ENCODE results near the gene NUDT8. TPM values are rescaled to one million over a fixed set of nuclear protein-coding genes. Genes with fewer than 3 reads are reported as not detected.

The NUDT8 gene
- total RNA-seq (ENCODE audit: unreplicated experiment), result 6.8 TPM
- long read RNA-seq, transcript NUDT8-202 (4 exons, 728 nt), result major isoform, 9 of 11 reads
- long read RNA-seq, partial matches to known transcripts, result 0 of 11 reads
- long read RNA-seq, other reads (novel, unspliced or antisense), result 0 of 11 reads

DNA sequence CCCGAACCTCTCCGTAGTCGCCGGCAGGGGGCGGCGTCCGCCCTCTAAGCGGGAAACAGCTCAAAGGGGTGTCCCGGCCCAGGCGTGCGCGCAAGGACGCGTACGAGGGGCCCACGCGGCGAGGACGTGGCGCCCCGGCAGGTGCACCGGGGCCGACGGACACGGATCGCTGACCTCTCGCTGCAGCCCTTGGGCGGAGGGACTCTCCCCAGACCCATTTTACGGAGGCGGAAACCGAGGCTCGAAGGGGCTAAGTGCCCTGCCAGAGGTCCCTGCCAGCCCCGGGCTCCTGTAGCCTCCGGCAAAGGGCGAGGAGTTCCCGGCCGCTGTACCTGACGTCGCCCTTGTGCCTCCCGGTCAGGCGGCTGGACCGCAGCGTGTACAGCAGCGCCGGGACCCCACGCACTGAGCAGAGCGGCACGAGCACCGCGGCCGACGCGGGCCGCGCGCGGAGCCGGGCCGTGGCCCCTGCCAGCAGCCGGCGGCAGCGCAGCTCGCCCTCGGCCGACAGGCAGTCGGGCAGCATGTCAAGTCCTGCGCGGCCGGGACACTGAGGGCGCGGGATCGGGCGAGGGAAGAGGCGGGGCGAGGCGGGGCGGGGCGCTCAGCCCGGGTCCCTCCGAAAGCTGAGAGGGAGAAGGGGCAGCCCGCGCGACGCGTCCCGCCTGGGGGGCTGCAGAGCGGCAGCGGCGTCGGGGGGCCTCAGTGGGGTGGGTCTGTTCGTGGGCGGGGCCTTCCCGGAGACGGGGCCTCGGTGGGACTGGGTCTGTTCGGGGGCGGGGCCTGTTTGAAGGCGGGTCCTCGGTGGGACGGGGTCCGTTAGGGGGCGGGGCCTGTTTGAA is at the start of gene NUDT8:
NUDT8 (minus strand) TSS at position 552 of the 842 bp plus-strand sequence; CDS start at position 526, 26 bp downstream.
- peak within 1 kb of the TSS; percentile 86 for H3K4me3 Mint-ChIP-seq (ENCODE audit: unreplicated experiment)
- DNase-seq (ENCODE audit: low spot score), result peak; percentile 81
- H3K9me3 Mint-ChIP-seq (ENCODE audit: unreplicated experiment), result no peaks in the 10 kb centered on the region
- no peaks in the 10 kb centered on the region for H3K4me1 Mint-ChIP-seq (ENCODE audit: unreplicated experiment)
- TF ChIP-seq, protein P1, sequence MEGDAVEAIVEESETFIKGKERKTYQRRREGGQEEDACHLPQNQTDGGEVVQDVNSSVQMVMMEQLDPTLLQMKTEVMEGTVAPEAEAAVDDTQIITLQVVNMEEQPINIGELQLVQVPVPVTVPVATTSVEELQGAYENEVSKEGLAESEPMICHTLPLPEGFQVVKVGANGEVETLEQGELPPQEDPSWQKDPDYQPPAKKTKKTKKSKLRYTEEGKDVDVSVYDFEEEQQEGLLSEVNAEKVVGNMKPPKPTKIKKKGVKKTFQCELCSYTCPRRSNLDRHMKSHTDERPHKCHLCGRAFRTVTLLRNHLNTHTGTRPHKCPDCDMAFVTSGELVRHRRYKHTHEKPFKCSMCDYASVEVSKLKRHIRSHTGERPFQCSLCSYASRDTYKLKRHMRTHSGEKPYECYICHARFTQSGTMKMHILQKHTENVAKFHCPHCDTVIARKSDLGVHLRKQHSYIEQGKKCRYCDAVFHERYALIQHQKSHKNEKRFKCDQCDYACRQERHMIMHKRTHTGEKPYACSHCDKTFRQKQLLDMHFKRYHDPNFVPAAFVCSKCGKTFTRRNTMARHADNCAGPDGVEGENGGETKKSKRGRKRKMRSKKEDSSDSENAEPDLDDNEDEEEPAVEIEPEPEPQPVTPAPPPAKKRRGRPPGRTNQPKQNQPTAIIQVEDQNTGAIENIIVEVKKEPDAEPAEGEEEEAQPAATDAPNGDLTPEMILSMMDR (IDR thresholded peaks at IDR 0.05; ENCODE audit: unreplicated experiment), result peak; percentile 94
- H3K36me3 Mint-ChIP-seq (ENCODE audit: low read depth, unreplicated experiment), result peaks cover 6% of the 10 kb centered on the region
- H3K27ac Mint-ChIP-seq (ENCODE audit: unreplicated experiment), result peak within 1 kb of the TSS; percentile 36
- peaks cover 22% of the 10 kb centered on the region for H3K27me3 Mint-ChIP-seq (ENCODE audit: unreplicated experiment)

DNA sequence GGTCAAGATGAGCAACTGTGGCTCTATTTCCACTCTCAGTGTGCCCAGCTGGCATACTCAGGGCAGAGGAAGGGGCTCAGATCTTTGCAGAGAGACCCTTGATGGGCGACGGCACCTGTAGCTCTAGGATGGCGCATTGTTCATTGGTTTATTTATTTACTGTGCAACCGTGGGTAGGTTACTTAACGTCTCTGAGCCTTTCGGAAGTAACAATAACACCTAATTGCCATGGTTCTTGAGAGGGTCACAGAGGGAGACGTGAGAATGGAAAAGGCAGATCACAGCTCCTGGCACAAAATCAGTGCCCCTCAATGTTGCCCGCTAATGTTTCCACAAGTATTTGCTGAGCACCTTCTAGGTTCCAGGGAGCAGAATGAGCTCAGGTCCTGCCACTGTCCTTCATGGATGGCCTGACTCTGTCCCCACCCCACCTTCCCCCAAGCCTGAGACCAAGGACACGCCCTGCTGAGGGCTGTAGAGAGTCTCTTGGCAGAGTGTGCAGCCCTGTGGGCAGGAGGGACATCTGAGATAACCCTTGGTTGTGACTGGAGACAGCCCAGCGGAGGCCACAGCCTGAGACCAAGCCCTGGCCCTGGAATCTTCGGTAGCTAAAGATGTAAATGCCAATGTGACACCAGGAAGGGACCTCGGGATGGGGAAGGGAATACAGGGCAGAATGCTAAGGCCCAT is 45.5 kb upstream of the NUDT8 start:
- TF ChIP-seq, protein P1 (IDR thresholded peaks at IDR 0.05; ENCODE audit: unreplicated experiment), result no peak
- no peak for DNase-seq (ENCODE audit: low spot score)
- no peak overlapping the region for H3K4me3 Mint-ChIP-seq (ENCODE audit: unreplicated experiment)
- H3K27me3 Mint-ChIP-seq (ENCODE audit: unreplicated experiment), result peaks cover 7% of the 10 kb centered on the region
- no peaks in the 10 kb centered on the region for H3K9me3 Mint-ChIP-seq (ENCODE audit: unreplicated experiment)
- H3K27ac Mint-ChIP-seq (ENCODE audit: unreplicated experiment), result no peak overlapping the region
- H3K36me3 Mint-ChIP-seq (ENCODE audit: low read depth, unreplicated experiment), result no peaks in the 10 kb centered on the region
- no peaks in the 10 kb centered on the region for H3K4me1 Mint-ChIP-seq (ENCODE audit: unreplicated experiment)

- Mint-ChIP-seq H3K4me1 (ENCODE audit: unreplicated experiment) (no peaks in the 10 kb centered on the region), H3K27ac (ENCODE audit: unreplicated experiment) (no peak within 1 kb of the TSS), H3K4me3 (ENCODE audit: unreplicated experiment) (no peak within 1 kb of the TSS), H3K36me3 (ENCODE audit: low read depth, unreplicated experiment) (no peaks in the 10 kb centered on the region), H3K9me3 (ENCODE audit: unreplicated experiment) (no peaks in the 10 kb centered on the region), H3K27me3 (ENCODE audit: unreplicated experiment) (peaks cover 7% of the 10 kb centered on the region)
- DNase-seq (ENCODE audit: low spot score), result no peak
- TF ChIP-seq, protein P1 (IDR thresholded peaks at IDR 0.05; ENCODE audit: unreplicated experiment), result no peak
Observed at GRCh38 chr11:67674442-67674871, 44.7 kb upstream of the NUDT8 start, which contains the start of gene ALDH3B2. ALDH3B2 (minus strand) TSS chr11:67674623; CDS start chr11:67666935, 7,688 bp downstream.

DNA sequence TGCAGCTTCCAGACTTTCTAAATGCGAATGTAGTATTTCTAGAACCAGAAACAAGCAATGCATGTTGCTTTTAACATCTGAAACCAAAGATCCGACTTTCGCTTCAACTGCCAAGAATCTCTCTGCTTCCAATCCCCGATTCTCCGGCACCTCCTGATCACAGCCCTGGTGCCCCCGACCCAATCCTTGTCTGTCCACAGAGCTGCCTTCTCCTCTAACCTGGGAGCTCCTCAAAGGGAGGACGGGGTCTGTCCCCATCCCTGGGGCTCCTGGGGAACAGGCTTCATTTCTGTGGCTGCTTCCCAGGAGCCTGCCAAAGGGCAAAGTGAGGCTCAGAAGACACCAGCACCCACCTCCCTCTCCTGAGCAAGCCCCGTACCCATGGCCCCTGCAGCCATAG is 44.2 kb upstream of the NUDT8 start:
- H3K36me3 Mint-ChIP-seq (ENCODE audit: low read depth, unreplicated experiment), result no peaks in the 10 kb centered on the region
- DNase-seq (ENCODE audit: low spot score), result no peak
- H3K4me3 Mint-ChIP-seq (ENCODE audit: unreplicated experiment), result no peak overlapping the region
- H3K27me3 Mint-ChIP-seq (ENCODE audit: unreplicated experiment), result peaks cover 7% of the 10 kb centered on the region
- H3K27ac Mint-ChIP-seq (ENCODE audit: unreplicated experiment), result no peak overlapping the region
- no peaks in the 10 kb centered on the region for H3K4me1 Mint-ChIP-seq (ENCODE audit: unreplicated experiment)
- H3K9me3 Mint-ChIP-seq (ENCODE audit: unreplicated experiment), result no peaks in the 10 kb centered on the region
- TF ChIP-seq, protein P1 (IDR thresholded peaks at IDR 0.05; ENCODE audit: unreplicated experiment), result no peak
